Stimulated activated CD4-positive, alpha-beta T cell treated with anti-CD3 and anti-CD28 coated beads, Interleukin-15, amount 100 ng/mL, for 1 hour (primary cell): ENCODE data around the gene TBX15.

Experiments used
- DNase-seq, 2 donors: peaks; one replicate each; pipeline ENCODE4 v3.0.0-alpha.2; 2020; ENCODE audit warnings: low read depth in 1 of 2, low spot score in 1 of 2

TBX15 gene

DNA sequence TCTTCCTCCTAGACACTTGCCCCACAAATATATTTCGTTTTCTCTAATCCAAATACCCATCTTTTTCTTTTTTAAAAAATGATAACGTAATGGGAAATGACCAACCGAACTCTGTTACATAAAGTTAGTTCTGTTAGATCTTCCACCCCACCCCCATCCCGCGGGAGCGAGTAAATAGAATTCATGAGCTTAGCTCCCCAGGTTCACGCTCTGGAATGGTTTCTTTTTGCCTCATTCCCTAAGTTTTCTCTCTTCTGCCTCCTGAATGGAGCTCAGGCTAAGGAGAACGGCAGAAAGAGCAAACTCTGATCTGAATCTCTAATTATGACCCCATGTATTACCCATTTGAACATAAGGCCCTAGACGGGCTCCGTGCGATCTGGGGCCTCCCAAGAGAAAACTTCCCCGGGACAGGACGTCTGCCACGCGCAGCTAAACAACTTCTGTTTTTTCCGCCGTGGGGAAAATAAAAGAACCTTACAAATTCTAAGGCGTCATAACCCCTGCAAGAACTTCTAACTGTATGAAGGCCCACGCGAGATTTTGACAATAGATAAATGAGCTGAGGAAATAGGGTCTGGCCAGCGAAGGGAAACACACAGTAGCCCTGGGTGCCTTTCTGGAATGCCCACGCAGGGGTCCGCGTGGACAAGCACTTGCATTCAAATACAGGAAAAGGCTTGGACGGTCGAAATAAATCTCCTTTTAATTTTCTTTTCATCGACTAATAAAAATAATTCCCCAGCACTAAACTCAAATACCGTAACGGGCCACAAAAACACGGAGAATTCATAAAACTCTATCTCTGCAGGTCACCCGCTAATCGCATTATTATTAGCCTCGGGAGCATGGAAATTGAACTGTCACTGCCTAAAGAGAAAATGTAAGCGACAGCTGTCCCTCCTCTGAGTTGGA, 2.2 kb downstream of the TBX15 start:
- DNase-seq, result no peak

DNA sequence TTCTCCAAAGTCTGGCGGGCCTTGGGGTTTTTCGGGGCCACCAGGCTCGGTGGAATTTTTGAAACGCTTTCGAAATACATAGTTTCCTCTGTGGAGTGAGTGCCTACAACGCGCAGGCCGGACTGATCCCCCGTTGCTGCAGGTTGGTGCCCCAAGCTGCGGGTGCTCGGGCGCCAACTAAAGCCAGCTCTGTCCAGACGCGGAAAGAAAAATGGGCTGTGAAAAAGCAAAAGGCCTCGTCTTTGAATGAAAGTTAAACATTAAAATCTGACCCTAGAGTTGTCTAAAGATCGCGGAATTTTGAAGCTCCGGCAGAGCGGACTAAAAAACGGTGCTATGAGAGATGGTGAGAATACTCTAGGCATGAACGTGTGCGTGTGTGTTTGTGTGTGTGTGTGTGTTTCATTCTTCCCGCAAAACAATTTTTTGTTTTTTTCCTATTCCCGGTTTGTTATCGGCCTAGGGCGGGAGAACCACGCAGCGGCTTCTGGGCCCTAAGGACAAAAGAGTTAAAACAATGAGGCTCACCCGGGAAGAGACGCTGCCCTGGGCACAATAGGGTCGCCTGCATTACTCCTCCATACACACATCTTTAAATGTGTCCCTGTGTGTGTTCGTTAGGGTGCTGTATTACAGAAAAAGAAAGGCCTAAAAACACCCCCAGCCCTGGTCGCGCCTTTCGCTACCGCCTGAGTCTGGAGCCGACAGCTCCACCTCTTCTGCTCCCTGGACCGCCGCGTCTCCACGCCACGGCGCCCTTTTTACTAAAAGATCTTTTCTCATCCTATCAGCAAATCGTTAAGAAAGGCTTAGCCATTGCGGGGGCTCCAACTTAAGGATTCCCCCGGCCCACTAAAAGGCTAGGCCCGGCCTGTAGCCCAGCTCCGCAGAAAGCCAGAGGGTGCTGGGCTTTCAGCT, 3.2 kb downstream of the TBX15 start:
- DNase-seq, result no peak

DNA sequence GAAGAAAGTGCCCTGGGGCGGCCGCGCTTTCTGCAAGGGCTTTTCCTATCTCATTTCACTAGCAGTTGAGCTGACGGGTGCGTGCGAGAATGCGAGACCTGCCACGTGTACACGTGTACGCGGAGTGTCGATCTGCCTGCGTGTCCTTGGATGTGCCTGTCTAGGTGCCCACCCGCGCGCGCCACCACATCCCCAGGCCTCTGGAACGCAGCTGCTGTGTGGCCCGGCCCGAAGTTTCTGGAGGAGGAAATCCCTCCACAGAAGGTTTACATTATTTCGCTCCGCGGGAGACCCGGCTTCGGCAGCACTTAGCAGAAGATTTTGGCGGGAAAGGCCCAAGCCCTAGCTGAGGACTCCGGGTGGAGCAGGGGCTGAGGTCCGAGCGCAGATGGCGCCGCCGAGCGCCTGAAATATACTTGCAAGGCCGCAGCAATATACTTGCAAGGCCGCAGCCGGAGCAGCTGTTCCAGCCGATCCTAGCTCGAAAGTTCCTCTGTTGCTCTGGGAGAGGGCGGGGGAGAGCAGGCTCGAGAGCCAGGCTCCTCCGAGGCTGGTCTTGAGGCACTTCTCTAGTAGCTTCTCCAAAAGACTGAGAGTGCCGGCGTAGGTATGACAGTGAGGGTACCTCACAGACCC, 3.9 kb downstream of the TBX15 start:
- no peak for DNase-seq

DNA sequence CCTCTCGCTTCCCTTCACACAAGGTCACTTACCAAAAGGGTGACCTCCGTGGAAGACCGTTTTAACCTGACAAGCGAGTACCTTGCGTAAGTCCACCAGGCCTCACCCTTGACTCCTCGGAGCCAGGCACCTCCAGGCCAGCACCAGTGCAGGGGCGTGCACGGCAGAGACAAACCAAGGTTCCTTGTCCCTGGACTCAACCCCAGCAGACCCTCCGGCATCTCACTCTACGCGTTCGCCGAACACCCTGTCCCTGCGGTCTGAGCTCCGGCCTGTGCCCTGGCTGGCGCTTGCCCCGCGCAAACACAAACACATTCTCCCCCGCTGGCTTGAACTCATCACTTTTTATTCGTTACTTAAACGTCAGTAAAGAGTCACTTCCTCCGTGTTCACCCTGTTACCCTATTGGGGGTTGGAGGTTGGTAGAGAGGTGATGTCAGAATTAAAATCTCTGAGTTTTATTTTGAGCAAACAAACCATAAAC, 4.5 kb downstream of the TBX15 start:
- no peak for DNase-seq

DNA sequence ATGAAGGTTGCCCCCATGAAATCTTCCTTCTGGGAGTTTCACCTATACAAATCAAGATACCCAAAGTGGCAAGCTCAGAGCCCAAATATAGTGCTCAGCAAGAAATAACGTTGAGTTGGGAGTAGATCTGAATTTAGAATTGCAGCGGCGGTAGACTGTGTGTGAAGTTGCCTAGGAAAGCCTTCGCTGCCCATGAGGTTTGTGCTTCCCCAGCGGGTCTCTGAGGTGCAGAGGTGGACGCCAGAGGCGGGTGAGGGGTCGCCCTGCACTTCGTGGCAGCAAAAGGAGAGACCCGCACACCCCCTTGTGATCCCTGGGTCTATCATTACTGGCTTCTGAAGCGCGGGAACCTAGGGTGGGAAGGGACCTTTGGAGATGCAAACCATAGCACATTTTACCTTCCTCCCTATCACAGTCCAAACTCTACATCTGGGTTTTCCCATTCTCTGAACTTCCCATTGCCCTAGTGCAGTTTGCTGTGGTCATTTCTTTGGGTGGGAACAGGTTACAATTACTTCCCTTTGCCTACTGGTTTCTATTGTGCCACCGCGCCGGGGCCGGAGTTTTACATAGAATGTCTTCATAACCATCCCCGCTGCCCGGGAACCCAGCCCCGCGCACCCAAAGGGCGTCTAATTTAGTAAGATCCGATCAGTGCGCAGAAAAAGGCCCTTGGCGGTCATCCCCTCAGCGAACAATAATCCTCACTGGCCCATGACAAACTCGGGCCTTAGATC, 5.2 kb downstream of the TBX15 start:
- DNase-seq, result no peak

DNA sequence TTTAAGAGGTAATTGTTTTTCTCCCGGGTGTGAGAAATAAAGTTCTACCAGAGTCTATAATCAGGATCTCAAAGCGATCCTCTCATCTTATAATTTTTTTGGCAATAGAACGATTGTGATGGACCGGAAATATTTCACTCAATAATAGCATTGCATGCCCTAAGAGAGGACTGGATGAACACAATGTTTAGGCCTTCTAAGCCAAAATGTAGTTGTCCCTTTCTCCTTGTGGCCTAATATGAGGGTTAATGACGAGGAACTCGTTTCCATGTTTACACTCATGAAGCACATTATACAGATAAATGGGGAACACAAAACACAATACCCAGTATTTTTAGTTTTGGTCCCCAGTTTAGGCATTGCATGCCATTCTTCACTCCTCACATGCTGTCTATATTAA, 5.9 kb downstream of the TBX15 start:
- DNase-seq, result no peak

DNA sequence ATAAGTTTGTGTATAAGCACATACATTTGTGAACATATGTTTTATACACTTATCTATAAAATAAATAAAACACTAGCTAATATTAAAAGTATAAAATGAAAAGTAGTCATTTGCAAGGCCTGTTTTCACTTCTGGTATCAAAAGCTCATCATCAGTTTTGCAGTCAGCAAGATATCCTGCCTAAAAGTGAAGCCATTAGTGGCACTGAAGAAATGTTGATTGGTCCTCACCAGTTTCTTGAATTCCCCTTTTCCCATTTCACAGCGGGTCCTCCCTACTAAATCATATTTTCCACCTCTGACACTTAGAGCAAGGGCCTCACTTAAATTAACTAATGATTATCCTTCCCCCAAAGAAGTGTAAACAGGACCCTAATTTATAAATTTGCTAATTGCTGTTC, 6.7 kb downstream of the TBX15 start:
- DNase-seq, result no peak

DNA sequence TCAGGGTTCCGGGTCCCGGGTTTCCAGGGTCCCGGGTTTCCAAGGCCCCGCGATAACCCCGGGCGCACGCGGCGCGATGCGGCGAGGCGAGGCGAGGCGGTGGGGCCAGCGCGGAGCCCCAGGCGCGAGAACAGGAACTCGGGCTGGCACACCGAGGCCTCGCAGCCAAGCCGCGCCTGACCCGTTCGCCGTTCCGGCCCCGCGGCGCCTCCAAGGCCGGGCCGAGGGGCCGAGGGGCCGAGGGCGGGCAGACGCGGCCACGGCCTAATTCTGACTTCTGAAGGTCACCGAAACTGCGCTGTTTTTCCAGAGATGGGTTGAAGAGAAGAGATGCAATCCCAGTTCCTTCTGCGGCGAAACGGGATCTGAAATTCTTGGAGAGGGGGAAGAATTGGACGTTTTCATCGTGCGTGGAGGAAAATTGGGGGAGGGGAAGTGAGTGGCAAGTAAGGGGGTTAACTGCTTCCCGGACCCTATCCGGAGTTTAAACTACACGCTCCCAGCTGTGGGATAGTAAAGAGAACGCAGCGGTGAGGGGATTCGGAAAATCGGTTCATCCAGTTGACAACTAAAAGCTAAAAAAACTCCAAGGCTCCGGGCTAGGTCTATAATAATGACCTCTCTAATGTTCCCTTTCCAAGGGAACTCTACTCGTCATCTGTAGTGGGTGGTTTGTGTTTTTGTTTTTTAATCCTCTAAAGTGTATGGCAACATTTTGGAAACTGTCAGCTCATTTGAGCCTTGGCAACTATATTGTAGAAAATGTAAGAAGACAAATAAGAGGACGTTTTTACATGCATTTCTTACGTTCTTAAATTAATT, 8.2 kb downstream of the TBX15 start:
- no peak for DNase-seq

DNA sequence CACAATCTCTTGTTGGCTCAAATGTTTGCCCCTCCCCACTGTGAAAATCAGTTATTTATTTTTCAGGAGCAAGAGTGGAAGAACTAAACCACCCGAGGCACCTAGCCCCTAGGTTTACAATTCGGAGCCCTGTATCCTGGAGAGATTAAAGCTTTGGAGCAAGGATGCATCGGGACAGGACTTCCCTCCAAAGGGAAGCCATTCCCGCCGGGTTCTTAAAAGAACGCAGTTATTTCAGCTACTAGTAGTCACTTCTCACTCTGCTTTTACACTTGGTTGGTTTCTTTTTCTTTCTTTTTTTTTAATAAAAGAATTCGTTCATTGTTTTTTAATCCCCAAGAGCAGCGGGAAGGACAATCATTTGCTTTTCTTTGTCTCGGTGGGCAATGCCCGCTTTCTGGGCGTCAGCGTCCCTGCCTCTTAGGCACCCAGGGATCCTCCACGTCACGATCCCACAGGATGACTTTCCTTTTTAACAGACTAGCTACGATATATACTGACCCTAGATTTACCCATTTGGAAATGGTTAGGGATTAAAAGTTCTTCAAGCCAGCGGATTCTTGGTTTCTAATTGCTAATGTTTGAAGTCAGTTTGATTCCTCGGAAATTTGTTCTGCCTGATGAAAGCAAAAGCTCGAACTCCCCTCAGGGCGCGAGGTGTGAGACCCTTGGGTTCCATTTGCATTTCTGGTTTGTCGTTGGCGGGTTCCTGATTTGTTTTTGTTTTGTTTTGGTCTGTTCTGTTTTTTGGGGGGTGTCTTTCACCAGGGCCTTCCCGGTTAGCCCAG, 9.0 kb downstream of the TBX15 start:
- no peak for DNase-seq

DNA sequence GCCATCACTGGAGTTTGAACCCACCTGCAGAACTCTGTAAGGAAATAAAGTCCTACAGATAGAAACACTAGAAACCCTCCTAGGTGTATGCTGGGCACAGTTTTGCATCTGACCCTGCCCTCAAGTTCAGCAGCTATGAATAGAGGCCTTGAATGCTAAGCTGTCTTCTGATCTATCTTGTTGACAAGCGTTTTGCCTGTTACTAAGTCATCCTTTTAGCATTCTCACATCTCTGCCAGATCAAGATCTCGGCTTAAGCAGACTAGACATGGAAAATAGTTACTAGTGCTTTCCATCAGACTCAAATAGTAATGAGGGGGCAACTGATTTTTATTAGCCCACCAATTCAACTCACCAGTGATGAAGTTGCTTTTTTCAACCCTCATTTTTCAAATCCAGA, 10.5 kb downstream of the TBX15 start:
- no peak for DNase-seq

DNA sequence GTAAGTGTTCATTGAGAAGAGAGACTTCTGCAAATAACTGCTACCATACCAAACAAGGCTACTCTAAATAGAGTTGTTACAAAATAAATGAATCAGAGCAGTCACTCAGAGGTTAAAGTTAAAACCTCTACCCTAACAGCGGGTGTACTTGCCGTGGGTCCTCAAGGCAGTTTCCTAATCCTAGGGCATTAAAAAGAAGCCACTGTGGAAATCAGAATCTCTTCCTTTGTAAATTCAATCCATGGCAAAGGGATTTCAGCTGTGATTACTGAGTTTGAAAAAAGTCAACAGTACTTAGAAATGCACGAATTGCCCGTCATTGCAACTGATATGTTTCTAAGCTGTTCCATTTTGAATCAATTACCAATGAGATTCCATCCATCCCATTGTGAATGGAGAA, 13.5 kb downstream of the TBX15 start:
- DNase-seq, result no peak

DNA sequence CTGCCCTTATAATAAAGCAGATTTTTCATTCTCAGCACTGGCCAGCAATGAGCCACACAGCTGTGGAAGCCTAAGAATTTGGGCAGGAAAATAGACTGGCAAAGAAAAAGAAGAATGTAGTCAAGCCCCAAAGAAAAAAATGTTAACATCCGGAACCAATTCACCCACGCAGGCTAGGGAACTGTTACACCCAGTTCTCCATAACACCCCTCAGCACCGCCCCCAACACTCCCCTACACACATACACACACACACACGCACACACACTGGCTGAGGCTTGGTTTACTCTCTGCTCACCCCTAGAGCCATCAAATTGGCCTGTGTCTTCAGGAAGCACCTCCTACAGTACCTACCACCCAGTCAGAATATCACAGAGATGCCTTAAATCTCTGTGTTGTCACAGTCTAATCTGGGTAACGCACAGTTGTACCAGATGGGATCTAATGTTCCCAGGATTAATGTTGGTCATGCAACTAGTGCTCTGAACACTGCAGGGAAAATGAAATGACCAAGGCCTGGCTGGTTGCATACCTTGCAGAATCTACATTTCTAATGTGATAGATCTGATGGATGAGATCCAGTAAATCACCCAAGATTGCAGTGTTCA, 14.5 kb downstream of the TBX15 start:
- DNase-seq, result no peak

DNA sequence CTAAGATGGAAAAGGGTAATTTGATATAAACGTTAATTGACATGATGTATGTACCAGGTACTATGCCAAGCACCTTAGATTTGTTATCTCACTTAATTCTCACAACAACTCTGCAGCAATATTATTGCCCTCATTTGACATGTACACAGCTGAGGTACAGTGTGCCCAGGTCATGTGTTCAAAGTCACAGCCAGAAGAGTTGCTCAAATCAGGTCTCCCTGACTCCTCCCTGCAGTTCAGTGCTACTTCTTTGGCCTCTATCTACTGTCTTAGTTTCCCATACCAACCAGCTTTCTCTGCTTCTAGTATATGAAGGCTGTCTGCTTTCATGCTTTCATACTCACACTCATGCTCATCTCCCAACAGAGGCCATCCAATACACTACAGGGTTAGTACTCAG, 15.1 kb downstream of the TBX15 start:
- DNase-seq, result no peak

DNA sequence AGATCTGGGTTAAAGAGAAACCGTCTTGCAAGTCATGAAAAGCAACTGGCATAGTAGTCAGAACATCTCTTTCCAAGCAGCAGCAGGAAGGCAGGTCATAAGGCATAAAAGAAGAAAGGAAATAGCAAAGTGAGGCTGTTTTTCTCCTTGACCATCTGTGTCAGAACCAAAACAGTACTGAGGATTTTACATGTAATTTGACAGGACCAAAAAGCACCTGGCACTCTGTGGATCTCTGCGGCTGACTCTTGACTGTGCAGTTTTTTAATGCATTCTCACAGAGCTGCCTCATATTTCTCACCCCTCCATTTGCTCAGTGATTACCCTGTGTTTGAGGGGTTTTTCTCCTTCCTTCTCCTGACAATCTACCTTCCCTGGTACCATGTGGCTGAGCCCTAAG, 17.7 kb downstream of the TBX15 start:
- no peak for DNase-seq

DNA sequence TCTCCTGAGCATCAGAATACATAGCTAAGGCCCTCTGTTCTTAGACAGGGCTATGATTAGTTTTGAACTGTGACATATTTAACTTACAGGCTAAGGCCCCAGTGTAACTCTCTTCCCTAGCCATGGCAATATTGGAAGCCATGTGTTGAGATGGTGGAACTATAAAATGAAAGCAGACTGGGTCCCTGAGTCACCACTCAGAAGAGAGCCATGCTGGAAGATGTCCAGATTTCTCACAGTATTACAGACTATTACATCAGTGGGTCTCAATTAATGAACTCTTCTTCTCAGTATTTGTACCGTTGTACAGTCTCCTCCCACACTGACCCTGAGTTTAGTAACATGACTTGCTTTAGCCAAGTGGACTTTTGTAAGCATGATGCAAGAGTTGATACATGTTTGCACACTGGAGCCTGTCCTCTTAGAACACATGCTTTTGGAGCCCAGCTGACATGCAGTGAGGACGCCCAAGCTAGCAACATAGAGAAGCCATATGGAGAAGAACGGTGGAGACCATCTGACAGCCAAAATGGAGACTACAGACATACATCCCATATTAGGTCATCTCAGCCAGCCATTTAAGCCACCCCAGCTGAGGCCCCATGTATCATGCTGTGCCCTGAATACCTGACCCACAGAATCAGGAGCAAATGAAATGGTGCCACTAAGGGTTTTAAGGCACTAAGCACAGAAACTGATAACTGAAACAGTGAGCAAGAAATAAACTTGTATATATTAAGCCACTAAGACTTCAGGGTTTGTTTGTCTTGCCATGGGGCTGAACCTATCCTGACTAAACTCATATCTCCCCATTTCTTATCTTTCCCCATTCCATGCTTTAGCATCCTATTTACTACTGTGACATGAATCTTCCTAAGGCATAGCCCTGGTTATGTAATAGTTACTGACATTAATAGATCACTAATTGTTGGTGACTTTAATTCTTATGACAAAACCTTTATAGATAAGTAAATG, 24.4 kb downstream of the TBX15 start:
- DNase-seq, result no peak

DNA sequence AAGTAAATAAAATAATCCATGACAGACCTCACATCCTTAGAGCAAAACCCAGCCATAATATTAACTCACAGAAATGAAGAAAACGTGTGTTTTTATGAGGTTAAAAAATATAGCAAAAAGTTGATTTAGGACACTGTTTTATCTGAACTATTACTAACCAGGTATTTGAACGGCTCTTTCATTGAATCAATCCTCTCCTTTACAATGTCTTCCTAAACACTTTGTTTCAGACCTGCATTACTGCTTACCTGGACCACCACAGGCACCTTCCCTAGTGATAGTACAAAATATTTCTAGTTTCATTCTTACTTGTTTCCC, 25.0 kb downstream of the TBX15 start:
- no peak for DNase-seq

DNA sequence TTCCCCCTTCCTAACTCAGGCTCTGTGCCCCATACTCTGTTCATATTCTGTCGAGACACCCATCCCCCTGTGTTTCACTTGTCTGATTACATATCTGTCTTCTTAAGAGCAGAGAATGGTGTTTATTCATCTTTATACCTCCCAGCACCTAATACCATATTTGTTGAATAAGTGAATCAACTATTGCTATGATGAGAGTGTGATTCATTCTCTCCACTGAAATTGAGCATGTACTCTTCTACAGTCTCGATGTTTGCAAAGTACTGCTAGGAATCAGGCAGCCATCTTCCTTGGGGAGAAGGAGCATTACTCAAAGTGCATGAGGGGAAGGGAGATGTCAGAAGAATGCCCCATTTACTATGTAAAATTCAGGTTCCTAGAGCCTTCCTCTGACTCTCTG, 27.0 kb downstream of the TBX15 start:
- DNase-seq, result no peak
